ENCODE results near the gene AP5B1.
"Not testable (repeated sequence)": the region's sequence is repeated elsewhere in the genome, so short reads cannot be mapped to it uniquely, and the experiment has no call there.

Gene AP5B1

DNA sequence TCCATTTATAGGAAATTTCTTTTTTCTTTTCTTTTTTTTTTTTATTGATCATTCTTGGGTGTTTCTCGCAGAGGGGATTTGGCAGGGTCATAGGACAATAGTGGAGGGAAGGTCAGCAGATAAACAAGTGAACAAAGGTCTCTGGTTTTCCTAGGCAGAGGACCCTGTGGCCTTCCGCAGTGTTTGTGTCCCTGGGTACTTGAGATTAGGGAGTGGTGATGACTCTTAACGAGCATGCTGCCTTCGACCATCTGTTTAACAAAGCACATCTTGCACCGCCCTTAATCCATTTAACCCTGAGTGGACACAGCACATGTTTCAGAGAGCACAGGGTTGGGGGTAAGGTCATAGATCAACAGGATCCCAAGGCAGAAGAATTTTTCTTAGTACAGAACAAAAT lies 18.6 kb downstream of the AP5B1 start:
- DNase-seq, result not testable (repeated sequence)

DNA sequence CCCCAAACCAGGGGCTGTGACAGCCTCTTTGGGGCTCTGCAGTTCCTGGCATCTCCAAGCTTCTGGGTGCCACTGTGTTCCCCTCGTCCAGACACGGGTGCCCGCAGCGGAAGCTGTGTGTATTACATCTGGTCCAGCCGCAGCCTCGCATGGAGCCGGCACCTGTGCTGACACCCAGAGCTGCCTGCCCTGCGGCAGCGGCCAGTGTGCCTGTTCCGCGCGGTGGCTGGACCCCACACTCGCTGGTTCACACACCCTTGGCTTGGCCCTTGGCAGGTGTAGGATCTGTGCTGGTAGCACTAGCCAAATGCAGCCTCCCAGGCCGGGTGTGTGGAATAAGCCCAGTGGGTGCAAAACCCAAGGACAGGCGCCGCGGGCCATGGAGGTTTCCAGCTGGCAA lies 35.7 kb downstream of the AP5B1 start:
- no peak for DNase-seq

DNA sequence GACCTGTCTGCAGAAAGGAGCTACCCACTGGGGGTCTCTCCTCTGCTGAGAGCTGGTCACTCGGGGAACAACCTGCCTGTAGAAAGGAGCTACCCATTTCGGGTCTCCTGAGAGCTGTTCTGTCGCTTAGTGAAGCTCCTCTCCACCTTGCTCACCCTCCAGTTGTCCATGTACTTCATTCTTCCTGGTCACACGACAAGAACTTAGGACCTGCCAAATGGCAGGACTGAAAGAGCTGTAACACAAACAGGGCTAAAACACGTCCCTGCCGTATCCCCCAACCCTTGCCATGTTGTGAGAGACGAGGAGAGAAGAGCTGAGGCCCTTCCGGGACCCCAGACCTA lies 36.1 kb downstream of the AP5B1 start:
- no peak for DNase-seq

DNA sequence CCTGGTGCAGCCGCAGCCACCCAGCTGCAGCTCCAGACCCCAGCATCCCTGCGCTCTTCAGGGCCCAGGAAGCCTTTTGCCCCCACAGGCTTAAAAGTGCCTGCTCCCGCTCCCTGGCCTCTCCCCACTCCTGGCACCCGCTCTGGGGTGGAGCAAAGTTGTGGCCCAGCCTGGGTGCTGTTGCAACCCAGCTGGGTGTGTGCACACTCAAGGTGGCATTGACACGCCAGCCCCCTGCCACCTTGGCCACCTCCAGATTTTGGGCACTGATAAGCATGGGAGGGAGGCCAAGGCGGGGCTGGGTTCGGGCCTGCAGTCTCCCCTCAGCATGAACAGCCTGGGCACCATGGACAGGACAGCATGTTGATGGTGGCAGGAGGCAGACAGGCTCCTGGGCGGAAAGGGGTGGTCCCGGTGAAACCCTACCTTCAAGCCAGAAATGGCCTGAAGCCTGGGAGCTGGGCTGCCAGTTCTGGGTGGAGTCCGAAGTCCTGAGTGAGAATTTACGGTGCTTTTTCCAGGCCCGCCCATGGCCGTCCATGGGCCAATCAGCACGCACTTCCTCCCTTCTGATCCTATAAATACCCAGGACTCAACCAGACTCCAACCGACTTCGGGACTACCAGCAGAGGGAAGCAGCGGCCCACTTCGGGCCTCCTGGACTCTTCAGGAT lies 36.6 kb downstream of the AP5B1 start:
- peak; percentile 24 for DNase-seq

DNA sequence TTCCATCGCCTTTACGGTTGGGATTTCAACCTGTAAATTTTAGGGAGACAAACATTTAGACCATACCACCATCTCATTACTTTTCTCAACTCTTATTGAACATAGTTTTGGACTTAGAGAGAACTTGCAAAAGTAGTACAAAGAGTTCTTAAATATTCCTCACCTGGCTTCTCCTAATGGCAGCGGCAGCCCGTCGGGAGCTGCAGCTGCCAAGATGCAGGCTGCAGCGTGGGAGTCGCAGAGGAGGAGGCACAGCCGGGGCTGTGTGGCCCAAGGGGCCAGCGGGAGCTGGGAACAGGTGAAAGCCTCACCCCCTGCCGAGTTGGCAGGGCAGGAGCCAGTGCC lies 37.1 kb downstream of the AP5B1 start:
- DNase-seq, result no peak

DNA sequence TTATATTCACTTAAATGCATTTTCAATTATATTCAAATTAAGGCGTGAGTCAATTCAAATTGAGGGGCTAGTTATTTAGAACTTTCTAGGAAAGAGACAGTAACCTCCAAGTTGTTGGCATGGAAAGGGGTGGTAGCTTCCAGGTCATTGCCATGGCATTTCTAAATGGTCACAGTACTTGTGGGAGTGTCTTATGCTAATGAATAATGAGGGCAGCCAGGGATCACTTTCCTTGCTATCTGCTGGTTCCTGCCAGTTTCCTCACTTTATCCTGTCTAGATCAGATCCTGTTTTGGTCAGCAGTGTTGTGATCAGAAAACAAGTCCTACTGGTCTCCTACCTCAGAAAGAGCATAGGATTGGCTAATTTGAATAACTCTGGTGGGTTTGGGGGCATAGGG lies 38.4 kb downstream of the AP5B1 start:
- DNase-seq, result no peak

DNA sequence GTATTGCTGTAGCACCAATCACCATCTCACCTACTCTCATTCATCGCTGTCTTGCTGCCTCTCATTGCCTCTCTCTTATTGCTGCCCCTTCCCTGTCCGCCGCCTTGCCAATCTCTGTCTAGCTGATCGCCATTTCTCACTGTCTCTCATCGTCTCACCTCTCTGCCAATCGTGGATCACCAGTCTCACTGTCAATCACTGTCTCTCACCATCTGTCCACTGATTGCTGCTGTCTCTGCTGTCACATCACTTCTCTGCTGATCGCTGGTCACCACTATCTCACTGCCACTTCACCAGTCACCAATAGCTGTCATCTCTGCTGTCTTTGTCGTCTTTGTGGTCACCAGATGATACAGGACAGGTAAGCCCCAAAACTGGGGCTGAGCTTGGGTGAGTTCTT lies 39.6 kb downstream of the AP5B1 start:
- DNase-seq, result no peak

DNA sequence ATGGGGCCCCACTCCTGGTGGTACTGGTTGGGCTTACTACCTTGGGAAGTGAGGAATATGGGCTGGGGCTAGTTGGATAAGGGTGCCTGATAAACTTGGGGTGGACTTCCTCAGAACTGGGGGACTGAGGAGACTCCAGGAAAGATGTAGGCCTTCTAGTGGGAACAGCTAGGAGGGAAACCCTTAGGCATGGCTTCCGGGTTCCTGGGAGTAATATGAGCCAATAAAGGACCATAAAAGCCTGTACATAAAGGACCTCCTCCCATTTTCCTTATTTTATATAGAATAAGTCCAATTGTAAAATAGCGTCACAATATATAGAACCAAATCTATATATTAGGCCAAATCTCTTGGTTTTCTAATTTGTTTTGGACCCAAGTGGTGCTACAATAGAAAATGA lies 41.8 kb downstream of the AP5B1 start:
- no peak for DNase-seq

DNA sequence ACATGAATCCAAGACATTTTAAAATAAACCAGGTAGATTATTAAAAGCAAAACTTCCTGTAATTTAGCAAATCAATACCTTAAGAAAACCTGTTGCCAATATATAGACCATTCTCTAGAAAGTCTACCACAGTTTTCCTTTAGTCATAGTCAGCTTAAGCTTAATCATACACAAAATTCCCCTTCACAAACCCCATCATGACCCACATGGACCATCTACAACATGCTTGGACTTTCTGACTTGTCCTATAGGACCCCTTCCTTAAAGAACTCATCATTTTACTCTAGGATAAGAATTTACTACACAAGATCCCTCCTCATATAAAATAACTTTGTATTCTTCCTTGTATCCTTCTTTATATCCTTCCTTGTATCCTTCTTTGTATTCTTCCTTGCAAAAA lies 44.0 kb downstream of the AP5B1 start:
- DNase-seq, result no peak

DNA sequence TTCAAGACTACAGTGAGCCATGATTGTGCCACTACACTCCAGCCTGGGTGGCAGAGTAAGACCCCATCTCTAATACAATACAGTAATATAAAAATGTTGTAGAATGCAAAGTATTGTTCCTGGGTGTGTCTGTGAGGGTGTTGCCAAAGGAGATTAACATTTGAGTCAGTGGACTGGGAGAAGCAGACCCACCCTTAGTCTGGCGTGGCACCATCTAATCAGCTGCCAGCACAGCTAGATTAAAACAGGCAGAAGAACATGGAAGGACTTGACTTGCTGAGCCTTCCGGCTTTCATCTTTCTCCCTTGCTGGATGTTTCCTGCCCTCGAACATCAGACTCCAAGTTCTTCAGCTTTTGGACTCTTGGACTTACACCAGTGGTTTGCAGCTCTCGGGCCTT lies 45.7 kb downstream of the AP5B1 start:
- not testable (repeated sequence) for DNase-seq

DNA sequence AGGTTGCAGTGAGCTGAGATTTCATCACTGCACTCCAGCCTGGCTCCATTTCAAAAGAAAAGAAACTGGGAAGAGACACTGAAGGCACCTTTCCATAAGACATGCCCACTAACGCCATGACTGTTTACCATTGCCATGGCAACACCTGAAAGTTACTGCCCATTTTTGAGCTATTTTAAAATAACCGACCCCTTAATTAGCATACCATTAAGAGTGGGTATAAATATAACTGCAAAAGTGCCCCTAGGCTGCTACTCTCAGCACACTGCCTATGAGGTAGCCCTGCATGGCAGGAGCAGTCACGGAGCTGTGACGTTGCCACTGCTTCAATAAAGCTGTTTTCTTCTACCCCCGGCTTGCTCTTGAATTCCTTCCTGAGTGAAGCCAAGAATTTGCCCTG lies 50.3 kb downstream of the AP5B1 start:
- DNase-seq, result no peak

DNA sequence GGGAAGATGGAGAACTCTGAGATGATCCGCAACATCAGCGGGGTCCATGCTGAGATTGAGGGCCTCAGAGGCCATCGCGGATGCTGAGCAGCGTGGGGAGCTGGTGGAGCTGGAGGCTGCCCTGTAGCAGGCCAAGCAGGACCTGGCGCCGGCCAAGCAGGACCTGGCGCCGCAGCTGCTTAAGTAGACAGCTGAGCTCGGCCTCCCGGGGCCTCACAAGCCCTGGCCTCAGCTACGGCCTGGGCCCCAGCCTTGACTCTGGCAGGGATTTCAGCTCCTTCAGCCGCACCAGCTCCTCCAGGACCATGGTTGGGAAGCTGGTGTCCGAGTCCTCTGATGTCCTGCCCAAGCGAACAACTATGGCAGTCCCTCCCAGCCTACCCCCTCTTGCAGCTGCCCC lies 52.9 kb downstream of the AP5B1 start:
- DNase-seq, result no peak

DNA sequence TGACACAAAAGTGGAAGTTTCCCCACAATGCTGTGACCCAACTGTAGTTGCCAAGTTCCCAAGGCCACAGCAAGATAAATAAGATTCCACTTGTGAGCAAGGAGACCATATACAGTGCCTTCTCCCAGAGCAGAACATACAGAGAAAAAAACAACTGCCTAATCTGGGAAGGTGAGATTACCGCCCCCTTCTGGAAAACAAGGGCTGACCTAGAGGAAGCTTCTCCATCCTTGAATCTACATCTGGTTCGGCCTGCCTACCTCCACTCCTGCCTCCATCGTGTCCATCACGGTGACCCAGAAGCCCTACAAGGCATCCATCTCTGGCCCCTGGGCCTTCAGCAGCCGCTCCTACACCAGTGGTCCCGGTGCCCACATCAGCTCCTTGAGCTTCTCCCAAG lies 54.1 kb downstream of the AP5B1 start:
- DNase-seq, result no peak

All from fibroblast of upper back skin (primary cell).